EL (cell line): ENCODE measurements around the gene IMPDH1.

Experiments
- DNase-seq: peaks from one replicate; pipeline ENCODE4 v3.0.0-alpha.2; 2016

IMPDH1 gene

DNA sequence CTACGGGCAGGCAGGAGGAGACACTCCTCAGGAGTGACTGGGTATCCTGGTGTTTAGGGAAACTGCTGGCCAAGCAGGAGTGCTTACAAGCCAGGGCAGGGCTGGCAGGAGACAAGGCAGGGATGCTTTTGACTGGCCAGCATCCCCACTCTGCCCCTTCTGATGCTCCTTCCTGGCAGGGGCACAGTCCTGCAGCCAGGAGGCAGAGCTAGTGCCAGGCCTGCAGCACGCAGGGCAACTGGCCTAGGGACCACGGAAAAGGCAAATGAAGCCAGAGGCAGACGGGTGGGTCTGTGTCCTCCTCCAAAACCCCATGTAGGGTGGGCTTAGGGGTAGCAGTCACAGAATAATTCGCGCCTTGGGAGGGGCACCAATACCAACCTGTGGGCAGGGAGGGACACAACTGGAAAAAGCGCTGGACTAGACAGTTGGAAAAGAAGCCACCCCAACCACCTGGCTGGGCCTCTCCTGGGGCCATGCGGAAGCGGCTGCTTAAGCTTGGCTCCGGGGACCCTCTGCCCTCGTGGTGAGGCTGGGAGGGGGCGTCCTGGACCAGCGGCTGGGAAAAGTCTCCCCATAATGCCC lies 4.8 kb downstream of the IMPDH1 start:
- peak; percentile 30 for DNase-seq

DNA sequence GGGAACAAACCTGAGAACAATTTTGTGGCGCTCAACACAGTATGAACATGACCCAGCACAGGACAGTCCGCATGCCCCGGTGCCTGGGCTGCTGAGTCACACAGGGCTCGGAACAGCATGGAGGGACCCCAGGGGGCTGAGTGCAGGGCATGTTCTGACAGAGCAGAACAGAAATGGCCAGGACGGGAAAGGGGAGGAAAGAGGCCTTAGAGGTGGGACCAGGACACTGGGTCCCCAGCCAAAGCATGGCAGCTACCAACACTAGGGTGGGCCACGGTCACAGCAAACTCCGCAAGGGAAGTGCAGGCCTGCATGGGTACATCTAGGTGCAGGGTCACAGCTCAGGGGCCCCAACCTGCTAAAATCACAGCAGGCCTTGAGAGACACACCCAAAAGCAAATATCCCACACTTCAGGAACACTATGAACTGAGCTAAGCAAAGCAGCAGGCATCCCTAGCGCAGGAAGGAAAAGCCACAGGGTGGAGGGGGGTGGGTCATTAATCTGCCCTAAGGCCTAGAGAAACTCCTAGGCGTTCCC lies 5.6 kb downstream of the IMPDH1 start:
- no peak for DNase-seq

DNA sequence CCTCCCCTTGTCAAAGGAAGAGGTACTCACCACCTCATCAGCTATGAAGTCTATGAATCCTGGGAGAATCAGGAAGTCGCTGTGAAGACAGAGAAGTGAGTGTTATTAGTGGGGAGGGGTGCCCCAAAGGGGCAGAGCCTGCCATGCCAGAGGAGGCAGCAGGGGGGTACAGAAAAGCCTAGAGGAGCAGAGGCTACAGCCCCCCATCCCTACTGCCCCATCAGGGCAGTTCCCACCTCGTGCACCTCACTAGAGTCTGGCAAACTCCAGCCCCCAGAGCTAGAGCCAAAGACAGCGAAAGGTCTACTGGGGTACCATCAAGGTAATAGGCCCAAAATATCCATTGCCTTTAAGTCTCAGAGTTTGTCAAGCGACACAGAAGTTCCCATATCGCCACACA lies 6.1 kb downstream of the IMPDH1 start:
- no peak for DNase-seq

DNA sequence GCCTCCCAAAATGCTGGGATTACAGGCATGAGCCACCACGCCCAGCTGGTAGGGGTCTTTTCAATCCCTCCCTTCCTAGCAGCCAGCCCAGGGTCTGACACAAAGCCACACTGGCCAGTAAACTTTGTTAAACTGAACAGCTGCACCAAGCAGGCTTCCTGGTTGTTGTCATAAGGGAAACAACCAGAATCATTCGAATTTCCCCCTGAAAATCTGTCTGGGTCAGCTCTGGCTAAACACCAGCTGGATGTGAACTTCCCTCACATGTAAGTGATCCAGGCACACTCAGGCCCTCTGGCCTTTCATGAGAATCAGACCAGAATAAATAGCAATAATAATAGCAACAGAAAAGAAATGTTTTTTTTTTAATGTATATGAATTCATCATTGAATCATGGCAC lies 7.4 kb downstream of the IMPDH1 start:
- no peak for DNase-seq

DNA sequence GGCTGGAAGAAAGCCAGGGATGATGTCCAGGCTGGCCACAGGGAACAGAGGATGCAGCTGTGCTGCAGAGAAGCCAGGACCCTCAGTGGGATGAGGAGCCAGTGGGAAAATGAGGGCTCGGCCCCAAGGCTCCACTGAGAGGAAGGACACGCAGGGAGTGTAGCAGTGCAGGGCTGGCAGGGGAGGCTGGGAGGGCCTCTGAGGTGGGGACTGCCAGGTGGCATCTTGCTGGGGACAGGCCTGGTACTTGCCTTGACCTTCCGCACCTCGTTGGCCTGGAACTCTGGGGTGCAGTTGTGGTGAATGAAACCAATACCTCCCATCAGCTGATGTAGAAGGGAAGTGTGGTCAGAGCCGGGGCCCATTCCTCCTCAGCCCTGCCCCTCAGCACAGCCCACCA lies 9.2 kb downstream of the IMPDH1 start:
- DNase-seq: no peak

DNA sequence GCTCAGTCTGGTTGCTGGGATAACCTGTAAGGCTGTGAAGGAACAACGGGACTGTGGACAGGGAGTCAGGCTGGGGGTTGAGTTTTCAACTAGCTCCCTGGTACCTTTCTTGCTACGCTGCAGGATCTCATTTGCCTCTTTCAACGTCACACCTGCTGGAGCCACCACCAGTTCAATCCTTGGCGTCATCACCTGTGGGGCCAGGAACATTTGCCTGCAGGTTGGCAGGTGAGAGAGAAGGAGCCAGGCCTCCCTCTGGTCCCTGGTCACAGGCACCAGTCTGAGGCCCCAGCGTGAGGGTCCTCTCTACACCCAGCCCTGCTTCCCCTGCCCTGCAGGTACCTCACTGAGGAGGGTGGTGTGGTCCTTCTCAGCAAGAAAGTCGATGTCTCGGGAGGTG lies 9.8 kb downstream of the IMPDH1 start:
- no peak for DNase-seq

DNA sequence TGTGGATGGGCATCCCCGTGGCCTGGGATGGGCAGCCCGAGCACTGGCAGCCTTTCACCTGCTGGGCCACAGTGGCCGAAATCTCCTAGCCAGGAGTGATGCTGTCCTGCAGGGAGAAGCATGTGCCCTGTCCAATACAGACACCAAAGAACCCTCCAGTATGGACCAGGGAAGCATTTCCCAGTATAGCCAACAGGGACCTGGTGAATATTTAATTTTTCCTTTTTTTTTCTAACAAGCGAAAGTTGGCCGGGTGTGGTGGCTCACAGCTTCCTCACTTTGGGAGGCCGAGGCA lies 11.0 kb downstream of the IMPDH1 start:
- no peak for DNase-seq

DNA sequence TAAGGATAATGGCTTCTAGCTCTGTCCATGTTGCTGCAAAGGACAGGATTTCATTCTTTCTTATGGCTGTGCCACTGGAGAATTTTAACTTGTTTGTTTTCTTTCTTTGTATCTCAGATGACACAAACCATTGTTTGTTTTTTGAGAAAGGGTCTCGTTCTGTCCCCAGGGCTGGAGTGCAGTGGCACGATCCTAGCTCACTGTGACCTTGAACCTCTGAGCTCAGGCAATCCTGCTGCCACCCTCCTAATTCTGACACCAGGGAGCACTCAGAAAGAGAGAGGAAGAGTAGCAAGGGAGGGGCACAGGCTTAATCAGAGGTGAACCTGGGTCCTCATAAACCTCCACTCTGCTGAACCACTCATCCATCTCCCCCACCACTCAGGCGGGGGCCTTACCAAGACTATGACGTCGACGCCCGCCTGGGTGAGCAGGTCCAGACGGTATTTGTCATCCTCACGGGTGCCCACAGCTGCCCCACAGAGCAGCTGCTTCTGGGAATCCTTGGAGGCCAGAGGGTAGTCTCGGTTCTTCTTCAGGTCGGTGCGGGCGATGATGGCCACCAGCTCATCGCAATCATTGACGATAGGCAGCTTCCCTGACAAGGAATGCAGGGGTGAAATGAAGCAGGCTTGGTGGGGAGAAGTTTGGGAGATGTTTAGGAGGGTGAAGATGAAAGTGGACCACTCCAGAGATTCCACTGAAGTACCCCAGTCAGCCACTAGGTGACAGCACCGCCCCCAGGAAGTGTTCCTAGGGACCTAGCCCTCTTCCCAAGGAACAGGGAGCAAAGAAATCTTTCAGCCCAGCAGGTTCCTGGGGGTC lies 11.6 kb downstream of the IMPDH1 start:
- DNase-seq: peak; percentile 46

DNA sequence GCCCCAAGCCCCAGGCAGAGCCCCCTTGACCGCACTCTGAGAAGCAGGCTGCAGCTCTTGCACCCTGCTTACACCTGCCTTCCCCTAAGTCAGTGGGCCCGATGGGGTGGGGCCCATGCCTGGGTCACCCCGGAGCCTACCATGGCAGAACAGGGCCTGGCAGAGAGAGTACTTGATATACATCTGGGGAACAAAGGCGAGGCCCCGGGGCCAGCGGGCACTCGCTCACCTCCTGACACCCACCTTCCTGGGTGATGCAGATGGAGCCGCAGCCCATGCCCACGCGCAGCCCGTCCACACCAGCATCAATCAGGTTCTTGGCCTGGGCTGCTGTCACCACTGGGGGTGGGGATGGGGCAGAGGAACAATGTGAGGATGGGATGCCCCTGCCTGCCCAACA lies 13.4 kb downstream of the IMPDH1 start:
- no peak for DNase-seq

DNA sequence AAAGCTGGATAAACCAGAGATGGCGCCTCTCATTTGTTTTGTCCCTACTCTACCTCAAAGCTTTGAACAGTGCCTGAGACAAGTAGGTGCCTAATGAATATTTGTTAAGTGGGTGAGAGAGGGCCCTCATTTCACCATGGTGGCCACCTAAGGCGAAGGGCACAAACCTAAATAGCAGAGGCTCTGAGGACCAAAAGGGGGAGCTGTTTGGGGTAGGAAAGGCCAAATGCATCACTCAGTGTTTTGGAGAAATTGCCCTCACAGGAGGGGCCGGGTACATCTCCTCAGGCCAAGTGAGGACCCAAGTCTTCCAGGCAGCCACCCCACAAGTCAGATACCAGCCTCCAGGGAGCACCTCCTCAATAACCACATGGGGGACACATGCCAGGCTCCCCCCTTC lies 14.0 kb downstream of the IMPDH1 start:
- no peak for DNase-seq

DNA sequence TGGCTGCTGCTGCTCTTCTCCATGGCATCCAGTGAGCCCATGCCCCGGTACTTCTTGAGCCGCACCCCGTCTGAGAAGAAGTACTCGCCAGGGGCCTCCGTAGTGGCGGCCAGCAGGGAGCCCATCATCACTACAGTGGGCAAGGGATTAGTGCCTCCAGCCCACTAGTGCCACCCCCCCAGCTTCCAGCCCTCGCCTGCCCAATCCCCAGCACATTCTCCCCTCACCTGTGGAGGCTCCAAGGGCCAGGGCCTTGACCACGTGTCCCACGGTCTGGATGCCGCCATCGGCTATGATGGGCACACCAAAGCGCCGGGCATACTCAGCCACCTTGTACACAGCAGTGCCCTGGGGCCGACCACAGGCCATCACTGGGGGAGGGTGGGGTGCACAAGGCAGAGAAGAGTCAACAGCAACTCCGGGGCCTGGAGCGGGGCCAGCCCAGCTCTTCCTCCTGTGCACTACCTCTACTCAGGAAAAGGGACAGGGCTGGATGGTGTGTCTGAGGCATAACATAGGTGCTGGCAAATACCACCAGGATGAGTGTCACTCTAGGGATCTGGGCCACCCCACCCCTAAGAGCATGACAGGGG lies 14.8 kb downstream of the IMPDH1 start:
- DNase-seq: no peak

DNA sequence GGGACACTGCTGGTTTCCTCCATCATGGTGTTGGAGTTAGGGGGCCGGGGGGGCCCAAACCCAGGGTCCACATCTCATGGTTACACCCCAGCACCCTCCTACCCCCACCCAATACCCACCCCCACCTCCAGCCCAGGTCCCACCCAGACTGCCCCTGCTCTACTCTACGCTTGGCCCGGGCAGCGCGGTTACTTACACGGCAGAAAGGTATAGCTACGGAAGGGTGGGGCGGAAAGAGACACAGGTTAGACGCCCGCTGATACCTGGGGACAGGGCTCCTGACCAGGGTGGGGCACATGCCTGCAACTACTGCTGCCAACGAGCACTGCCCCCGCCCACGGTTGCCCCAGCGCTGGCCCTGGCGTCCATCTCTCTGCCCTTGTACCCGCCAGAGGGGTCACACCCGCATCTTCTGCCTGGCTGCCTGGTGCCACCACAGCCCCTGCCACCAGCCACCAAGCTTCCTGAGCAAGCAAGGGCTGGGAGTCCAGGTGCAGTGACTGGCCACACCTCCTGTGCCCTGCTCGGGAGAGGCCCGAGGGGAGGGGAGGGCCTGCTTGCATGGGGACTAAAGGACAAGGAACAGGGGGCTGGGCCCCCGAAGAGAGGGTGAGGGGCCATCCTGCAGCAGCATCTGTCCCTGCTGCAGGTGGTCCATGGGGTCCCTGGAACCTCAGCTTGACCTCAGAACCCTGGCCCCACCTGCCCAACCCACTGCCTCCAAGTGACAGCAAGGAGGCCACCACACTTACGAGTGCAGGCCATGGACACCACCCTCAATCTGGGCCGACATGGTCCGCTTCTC lies 16.1 kb downstream of the IMPDH1 start:
- DNase-seq: no peak

DNA sequence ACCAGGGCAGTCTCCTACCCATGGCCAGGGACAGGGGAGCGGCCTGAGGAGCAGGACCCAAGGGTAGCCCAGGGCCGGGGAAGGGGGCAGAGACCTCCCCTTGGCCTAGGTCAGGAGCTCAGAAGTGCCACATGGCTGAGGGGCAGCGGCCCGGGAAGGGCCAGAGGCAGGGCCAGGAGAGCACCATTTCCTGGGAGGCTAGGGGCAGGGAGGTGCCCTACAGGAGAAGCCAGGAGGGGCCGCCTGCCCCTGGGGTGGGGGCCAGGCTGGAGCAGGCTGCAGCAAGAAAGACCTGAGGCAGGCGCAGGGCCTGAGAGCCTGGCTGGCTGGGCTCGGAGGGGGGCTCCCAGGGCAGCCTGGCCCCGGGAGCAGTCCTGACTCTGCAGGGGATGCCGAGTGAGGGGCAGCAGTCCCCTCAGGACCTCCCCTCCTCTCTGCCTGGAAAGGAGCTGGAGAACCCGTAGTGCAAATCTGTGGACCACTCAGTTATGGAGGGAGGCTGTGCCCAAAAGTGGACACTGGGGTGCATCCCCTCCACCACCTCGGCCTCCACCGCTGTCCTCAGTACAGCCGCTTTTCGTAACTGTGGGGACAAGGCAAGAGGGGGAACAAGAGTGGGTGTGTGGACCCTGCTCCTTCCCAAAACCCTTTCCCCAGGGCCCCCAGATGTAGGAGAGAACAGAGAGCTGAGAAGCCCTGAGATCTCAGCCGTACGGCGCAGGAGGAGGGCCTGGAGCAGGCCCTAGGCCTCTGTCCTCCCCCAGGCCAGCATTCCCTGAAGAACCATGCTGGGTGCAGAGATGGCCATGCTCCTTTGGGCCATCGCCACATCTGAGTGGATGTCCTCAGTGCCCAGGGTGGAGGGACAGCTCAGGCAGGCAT lies 17.1 kb downstream of the IMPDH1 start:
- no peak for DNase-seq

DNA sequence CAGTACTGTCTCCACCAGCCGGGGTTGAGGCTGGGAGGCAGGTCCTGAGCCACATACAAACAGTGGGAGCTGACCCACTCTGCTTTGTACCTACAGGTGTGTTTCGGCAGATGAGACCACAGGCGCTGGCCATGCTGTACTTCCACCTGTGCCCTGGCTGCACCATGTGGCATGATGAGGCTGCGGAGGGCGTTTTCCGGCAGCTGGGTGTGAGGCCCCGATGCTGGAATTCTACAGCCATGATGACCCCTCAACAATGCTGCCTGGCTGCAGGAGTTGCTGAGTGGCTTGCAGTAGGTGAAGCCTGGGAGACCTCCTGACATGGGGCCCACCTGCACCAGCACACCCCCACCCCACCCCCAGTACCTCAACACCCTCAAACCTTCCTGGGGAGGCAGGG lies 18.0 kb downstream of the IMPDH1 start:
- no peak for DNase-seq

DNA sequence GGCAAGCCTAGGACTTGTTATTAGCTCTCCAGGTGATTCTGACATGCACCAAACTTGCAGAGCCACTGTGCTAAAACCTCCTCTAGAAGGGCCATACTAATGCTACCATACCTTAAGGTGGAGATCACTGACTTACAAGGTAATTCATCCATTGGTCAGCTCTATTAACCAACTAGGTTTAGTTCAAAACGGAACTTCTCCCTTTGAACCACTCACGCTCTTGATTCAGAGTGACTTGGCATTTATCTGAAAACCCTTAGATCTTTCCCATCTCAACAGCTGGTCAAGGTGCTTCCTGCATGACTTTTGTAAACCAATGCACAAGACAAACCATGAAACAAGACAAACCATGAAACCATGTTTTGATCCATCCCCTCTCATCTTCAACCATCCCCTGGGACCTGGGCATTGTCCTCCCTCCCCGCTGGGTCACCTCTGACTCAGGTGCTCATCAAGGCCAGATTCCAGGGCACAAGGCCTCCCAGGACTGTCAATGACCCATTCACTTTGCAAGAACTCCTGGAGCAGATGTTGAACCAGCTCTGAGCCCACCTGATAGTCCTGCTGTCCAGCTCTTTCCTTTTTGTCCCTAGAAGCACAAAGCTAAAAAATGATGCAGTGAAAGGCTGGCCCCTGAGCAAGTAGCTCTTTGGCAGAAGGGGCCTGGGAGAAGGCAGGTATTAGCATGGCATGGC lies 18.8 kb downstream of the IMPDH1 start:
- DNase-seq: no peak

DNA sequence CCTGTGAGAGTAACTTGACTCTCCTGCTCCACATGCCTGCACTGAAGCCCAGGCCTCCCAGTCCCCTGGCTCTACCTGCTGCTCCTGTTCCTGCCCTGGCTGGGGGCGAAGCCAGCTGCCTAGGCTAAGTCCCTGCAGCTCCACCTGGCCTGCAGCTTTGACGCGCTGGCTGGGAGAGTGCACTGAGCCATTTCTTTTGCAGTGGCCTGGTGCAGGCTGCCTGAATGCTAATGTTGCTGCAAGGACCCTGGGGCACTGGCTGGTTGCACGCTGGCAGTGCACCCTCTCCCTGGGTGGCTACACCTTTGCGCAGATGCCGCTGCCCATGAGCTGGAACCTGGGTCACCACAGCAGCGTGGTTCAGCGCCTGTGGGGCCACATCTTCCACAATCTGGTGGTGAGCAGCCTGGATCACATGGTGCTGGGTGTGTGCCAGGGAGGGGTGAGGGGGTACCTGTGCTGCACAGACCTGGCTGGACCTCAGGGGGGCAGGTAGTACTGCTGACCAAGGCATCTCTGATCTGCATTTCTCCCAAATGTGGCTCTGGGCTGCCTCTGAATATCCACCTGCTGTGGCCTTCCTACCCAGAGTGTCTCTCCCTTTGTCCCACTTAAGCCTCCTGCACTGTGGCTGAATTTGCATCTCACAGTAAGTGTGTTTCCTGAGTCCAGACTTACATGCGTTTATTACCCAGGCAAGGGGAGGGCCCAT lies 20.0 kb downstream of the IMPDH1 start:
- DNase-seq: no peak

DNA sequence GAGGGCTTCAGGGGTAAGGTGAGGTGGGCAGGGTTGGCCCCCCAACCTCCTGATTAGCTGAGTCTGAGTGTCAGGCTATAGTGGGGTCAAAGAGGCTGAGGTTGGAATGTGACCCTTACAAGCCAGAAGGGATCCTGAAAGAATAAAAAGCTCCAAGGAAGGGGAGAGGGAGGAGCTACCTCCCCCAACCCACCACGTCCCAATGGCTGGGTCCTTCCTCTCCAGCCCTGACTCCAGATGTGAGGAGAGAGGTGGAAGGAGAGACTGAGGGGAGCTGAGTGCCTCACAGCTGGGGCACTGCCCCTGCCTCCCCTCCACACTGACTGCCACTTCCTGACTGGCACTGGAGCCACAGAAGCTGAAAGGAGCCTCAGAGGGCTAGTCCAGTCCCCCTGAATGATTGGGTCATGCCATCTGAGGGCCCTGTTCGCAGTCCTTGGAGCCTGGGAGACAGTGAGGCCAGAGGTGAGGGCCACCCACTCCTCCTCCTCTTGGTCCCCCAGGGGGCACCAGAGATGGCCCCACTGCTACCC lies 20.6 kb downstream of the IMPDH1 start:
- DNase-seq: no peak

DNA sequence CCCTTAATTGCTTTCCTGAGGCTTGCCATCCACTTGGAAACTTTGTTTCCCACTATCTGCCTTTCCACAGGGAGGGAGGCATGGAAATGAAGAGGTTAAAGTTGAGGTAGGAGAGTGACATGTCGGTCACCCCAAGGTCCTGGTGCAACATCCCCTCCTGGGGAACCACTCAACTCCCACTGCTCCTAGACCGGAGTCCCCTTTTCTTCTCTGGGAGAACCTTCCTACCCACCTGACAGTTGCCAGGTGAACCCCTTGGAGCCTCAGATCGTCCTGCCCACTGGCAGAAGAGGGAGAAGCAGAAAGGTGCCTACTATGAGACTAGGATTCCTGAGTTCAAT lies 21.7 kb downstream of the IMPDH1 start:
- no peak for DNase-seq

DNA sequence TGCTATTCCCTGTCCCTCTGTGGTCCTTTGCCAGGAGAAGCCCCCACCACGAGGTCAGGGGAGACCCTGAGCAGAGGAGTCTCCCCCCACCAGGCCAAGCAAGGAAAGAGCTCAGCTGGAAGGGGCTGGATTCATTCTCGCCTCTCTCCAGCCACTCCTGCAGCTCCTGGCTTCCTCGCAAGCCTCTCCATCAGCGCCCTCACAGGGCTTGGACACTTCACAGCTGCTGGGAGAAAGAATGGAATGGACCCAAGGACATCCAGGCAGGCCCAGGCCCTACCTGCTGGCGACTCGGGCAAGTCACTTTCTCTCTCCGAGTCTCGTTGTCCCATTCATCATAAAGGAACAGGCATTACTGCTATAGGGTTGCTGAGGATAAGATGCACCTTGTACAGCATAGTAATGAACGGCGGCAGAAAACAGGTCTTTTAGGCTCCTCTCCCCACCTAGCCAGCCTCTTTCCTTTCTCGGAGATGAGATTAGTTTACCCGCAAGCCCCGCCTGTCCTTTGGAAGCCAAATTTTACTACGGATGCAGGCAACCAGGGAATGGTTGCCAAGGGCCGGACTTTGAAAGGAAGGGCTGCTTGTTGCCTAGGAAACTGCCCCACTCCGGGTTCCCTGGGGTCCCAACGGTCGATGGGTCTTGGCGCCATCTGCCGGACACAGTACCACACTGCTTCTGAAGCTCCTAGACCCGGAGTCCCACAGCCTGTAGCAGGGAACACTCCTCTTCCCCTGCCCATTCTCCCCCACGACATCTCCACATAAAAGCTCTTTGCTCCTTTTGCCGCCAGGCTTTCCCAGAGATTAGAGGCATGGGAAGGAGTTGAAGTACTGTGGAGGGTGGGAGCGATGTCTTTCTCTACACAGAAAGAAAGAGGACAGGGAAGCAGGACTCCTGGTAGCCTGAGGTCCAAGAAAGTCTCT lies 22.3 kb downstream of the IMPDH1 start:
- peak; percentile 74 for DNase-seq
